Bronchial epithelial cell (primary cell): ENCODE results near the gene LUZP2. TPM values are rescaled to one million over a fixed set of nuclear protein-coding genes. Genes with fewer than 3 reads are reported as not detected.
A peak's percentile ranks its signal among the peaks of the same experiment; 100 is the strongest.

Experiments used
- DNase-seq: peaks from one replicate; pipeline ENCODE4 v3.0.0-alpha.2; 2010; ENCODE audit warnings: low read depth
- FAIRE-seq: peaks from 2 replicates; lab custom pipeline; 2011; peaks lifted over from hg19 to GRCh38; lab: Jason Lieb, UNC
- H3K27me3 ChIP-seq: 2 replicates; pipeline ENCODE4 v1.5.1; 2011; ENCODE audit warnings: low read length; ENCODE audit not compliant: control insufficient read depth, insufficient read depth
- H3K36me3 ChIP-seq: 2 replicates; pipeline ENCODE4 v1.5.1; 2011; ENCODE audit warnings: low read length; ENCODE audit not compliant: control insufficient read depth, insufficient read depth
- H3K4me3 ChIP-seq: 2 replicates; pipeline ENCODE4 v1.5.1; 2011; ENCODE audit warnings: mild to moderate bottlenecking, low read depth, low read length, control low read depth
- CTCF ChIP-seq: IDR thresholded peaks from 2 replicates; pipeline ENCODE4 v1.5.1; 2011; ENCODE audit warnings: mild to moderate bottlenecking, moderate library complexity, low read length, control low read depth, inconsistent platforms; ENCODE audit not compliant: insufficient read depth, severe bottlenecking
- total RNA-seq: library from RNA; depleted of rRNA; stranded (reverse); fragments of >200 nt; gene quantifications from 2 replicates; pipeline ENCODE4 v1.2.1, GENCODE V29; 2014

Gene LUZP2
- total RNA-seq, 1 donor from 2014 or later = not detected

GRCh38 chr11:24739637-24740036 is 242.8 kb downstream of the LUZP2 start:
- FAIRE-seq = no peak

GRCh38 chr11:24747275-24748251 is 250.7 kb downstream of the LUZP2 start:
- Histone ChIP-seq H3K27me3 (no peaks in the 10 kb centered on the region), H3K4me3 (no peak overlapping the region), H3K36me3 (no peaks in the 10 kb centered on the region)
- TF ChIP-seq CTCF = no peak
- peak; percentile 87 for FAIRE-seq
- DNase-seq = peak; percentile 84

More at GRCh38 chr11:24739637-24740036, 242.8 kb downstream of the LUZP2 start:
- H3K36me3 ChIP-seq = no peaks in the 10 kb centered on the region
- no peak for TF ChIP-seq CTCF
- H3K4me3 ChIP-seq = no peak overlapping the region
- DNase-seq = no peak
- no peaks in the 10 kb centered on the region for H3K27me3 ChIP-seq

- no peak for DNase-seq
- Histone ChIP-seq H3K36me3 (no peaks in the 10 kb centered on the region), H3K4me3 (no peak overlapping the region), H3K27me3 (no peaks in the 10 kb centered on the region)
- FAIRE-seq = no peak
- no peak for TF ChIP-seq CTCF
These were observed 251.4 kb downstream of the LUZP2 start for GRCh38 chr11:24748261-24748660.

GRCh38 chr11:24754406-24754805 is 257.6 kb downstream of the LUZP2 start:
- FAIRE-seq = no peak
- Histone ChIP-seq H3K4me3 (no peak overlapping the region), H3K36me3 (no peaks in the 10 kb centered on the region), H3K27me3 (no peaks in the 10 kb centered on the region)
- peak; percentile 69 for DNase-seq
- no peak for TF ChIP-seq CTCF

- no peaks in the 10 kb centered on the region for H3K27me3 ChIP-seq
- H3K36me3 ChIP-seq = no peaks in the 10 kb centered on the region
- DNase-seq (peak; percentile 75), FAIRE-seq (no peak)
- H3K4me3 ChIP-seq = no peak overlapping the region
- TF ChIP-seq CTCF = no peak
These were observed 258.5 kb downstream of the LUZP2 start for GRCh38 chr11:24755260-24755839.
